PFSK-1 (cell line): ENCODE data around the gene NDRG4.

ENCODE experiments used
- POLR2AphosphoS5 ChIP-seq: IDR thresholded peaks from 2 replicates; pipeline ENCODE4 v1.6.1; 2012; ENCODE audit warnings: low read depth, mild to moderate bottlenecking, control low read depth, low read length, moderate library complexity
- SIN3A ChIP-seq: IDR thresholded peaks from 2 replicates; pipeline ENCODE4 v1.6.1; 2012; ENCODE audit warnings: mild to moderate bottlenecking, low read length, moderate library complexity, borderline replicate concordance; ENCODE audit not compliant: insufficient read depth
- TF ChIP-seq, protein P1 (sequence below), 2 experiments: IDR thresholded peaks; 2 replicates each; pipeline versions ENCODE4 v1.6.1 to v1.8.0; 2011 to 2012; ENCODE audit warnings: low read depth in 2 of 2, low read length in 2 of 2, control low read depth in 1 of 2, inconsistent platforms in 1 of 2, mild to moderate bottlenecking in 1 of 2, moderate library complexity in 1 of 2; ENCODE audit not compliant: insufficient read depth in 1 of 2

DNA sequence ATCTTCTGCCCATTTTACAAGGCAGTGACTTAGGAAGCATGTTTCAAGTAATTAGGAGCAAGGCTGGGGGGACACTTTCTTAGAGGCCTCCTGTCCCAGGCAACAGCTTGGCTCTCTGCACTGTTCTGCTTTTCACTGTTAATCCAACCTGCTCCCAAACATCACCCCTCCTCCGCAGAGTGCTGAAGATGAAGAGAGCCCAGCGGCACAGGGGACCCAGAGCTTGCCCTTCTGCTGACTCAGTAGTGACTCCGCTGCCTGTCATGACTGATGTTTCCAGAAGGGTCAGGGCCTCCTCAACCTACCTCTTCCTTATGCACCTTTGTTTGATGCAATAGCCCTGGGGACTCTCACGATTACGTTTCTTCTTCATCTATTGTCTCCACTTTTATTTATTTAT, 38.9 kb upstream of the NDRG4 start:
- TF ChIP-seq POLR2AphosphoS5 (no peak), SIN3A (no peak)
- TF ChIP-seq, protein P1, sequence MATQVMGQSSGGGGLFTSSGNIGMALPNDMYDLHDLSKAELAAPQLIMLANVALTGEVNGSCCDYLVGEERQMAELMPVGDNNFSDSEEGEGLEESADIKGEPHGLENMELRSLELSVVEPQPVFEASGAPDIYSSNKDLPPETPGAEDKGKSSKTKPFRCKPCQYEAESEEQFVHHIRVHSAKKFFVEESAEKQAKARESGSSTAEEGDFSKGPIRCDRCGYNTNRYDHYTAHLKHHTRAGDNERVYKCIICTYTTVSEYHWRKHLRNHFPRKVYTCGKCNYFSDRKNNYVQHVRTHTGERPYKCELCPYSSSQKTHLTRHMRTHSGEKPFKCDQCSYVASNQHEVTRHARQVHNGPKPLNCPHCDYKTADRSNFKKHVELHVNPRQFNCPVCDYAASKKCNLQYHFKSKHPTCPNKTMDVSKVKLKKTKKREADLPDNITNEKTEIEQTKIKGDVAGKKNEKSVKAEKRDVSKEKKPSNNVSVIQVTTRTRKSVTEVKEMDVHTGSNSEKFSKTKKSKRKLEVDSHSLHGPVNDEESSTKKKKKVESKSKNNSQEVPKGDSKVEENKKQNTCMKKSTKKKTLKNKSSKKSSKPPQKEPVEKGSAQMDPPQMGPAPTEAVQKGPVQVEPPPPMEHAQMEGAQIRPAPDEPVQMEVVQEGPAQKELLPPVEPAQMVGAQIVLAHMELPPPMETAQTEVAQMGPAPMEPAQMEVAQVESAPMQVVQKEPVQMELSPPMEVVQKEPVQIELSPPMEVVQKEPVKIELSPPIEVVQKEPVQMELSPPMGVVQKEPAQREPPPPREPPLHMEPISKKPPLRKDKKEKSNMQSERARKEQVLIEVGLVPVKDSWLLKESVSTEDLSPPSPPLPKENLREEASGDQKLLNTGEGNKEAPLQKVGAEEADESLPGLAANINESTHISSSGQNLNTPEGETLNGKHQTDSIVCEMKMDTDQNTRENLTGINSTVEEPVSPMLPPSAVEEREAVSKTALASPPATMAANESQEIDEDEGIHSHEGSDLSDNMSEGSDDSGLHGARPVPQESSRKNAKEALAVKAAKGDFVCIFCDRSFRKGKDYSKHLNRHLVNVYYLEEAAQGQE (IDR thresholded peaks at IDR 0.05; ENCODE audit: insufficient read depth in 1 of 2, low read depth in 2 of 2, low read length in 2 of 2): no peak
